HCT116 (cell line): Measurements from ENCODE around the gene CST11.

ENCODE experiments used
- CTCF ChIP-seq, 3 experiments: fragments of 200-600 bp in 1 of 3; sonication (generic) in 1 of 3; IDR thresholded peaks in 2 of 3; conservative IDR thresholded peaks in 1 of 3; 2 replicates each; pipeline ENCODE4 v1.5.1; 2012 to 2017; ENCODE audit warnings: low read depth in 2 of 3, low read length in 2 of 3, antibody characterized with exemption in 1 of 3, borderline replicate concordance in 1 of 3, control low read depth in 1 of 3, mild to moderate bottlenecking in 1 of 3, mixed read lengths in 1 of 3, mixed run types in 1 of 3, moderate library complexity in 1 of 3; ENCODE audit not compliant: insufficient read depth in 1 of 3
- EGR1 ChIP-seq: IDR thresholded peaks from 2 replicates; pipeline ENCODE4 v1.6.1; 2012; ENCODE audit warnings: low read depth
- ELF1 ChIP-seq: IDR thresholded peaks from 2 replicates; pipeline ENCODE4 v1.6.1; 2012; ENCODE audit warnings: low read depth, borderline replicate concordance
- EZH2 ChIP-seq: fragments of 200-600 bp; sonication (generic); IDR thresholded peaks from 2 replicates; pipeline ENCODE4 v1.6.1; 2017; ENCODE audit warnings: antibody characterized with exemption, mixed run types
- MAX ChIP-seq: IDR thresholded peaks from 2 replicates; pipeline ENCODE4 v1.6.1; 2012
- POLR2A ChIP-seq: IDR thresholded peaks from 2 replicates; pipeline ENCODE4 v1.7.0; 2011; ENCODE audit warnings: borderline replicate concordance; ENCODE audit not compliant: insufficient read depth, insufficient read length; ENCODE audit errors: extremely low read depth
- POLR2AphosphoS5 ChIP-seq: IDR thresholded peaks from 2 replicates; pipeline ENCODE4 v1.6.1; 2011; ENCODE audit warnings: mild to moderate bottlenecking, low read depth, low read length, moderate library complexity
- RAD21 ChIP-seq: IDR thresholded peaks from 2 replicates; pipeline ENCODE4 v1.6.1; 2012; ENCODE audit warnings: low read depth, mild to moderate bottlenecking
- REST ChIP-seq: IDR thresholded peaks from 2 replicates; pipeline ENCODE4 v1.6.1; 2012; ENCODE audit warnings: low read depth
- SIN3A ChIP-seq: IDR thresholded peaks from 2 replicates; pipeline ENCODE4 v1.6.1; 2012; ENCODE audit warnings: low read depth
- SP1 ChIP-seq: IDR thresholded peaks from 2 replicates; pipeline ENCODE4 v1.6.1; 2012; ENCODE audit warnings: low read depth
- TCF7L2 ChIP-seq: IDR thresholded peaks from 2 replicates; pipeline ENCODE4 v1.7.0; 2011; ENCODE audit warnings: borderline replicate concordance, inconsistent platforms; ENCODE audit not compliant: insufficient read depth, insufficient read length; ENCODE audit errors: extremely low read depth
- YY1 ChIP-seq: IDR thresholded peaks from 2 replicates; pipeline ENCODE4 v1.6.1; 2011; ENCODE audit warnings: low read length, low read depth, moderate library complexity, mild to moderate bottlenecking; ENCODE audit not compliant: insufficient replicate concordance; ENCODE audit errors: extremely low read depth
- ZFX ChIP-seq: fragments of 450-650 bp; IDR thresholded peaks from 2 replicates; pipeline ENCODE4 v1.6.1; 2017

GRCh38 chr20:23408957-23409356 lies 43.7 kb downstream of the CST11 start:
- TF ChIP-seq POLR2AphosphoS5 (no peak), YY1 (no peak), SP1 (no peak), CTCF (IDR thresholded peaks at IDR 0.05 in 2 of 3, conservative IDR thresholded peaks at IDR 0.05 in 1 of 3; ENCODE audit: borderline replicate concordance in 1 of 3, insufficient read depth in 1 of 3, low read depth in 2 of 3, low read length in 2 of 3) (no peak), MAX (no peak), ELF1 (no peak), EGR1 (no peak), EZH2 (no peak), REST (no peak), TCF7L2 (no peak), SIN3A (no peak), RAD21 (no peak), POLR2A (no peak), ZFX (no peak)
